NCI-H2107 treated with DMSO at 0.1 percent for 48 hours (cell line): ENCODE results near the gene ZPBP2.
"Not testable (repeated sequence)": the region's sequence is repeated elsewhere in the genome, so short reads cannot be mapped to it uniquely, and the experiment has no call there.

Experiments used
- DNase-seq: peaks from one replicate; lab custom pipeline; 2025; ENCODE audit not compliant: unreplicated experiment; lab: John Stamatoyannopoulos, UW

The ZPBP2 gene

GRCh38 chr17:39867880-39868553 lies at the start of gene ZPBP2:
ZPBP2 (plus strand) TSS chr17:39868202; CDS start chr17:39868355, 153 bp downstream.
- DNase-seq, result no peak

GRCh38 chr17:39818358-39819000 lies 49.5 kb upstream of the ZPBP2 start:
- DNase-seq, result no peak

- no peak for DNase-seq
Observed at GRCh38 chr17:39820541-39820940, 47.5 kb upstream of the ZPBP2 start.

GRCh38 chr17:39820987-39821386 lies 47.0 kb upstream of the ZPBP2 start:
- DNase-seq, result no peak

- DNase-seq, result no peak
Observed at GRCh38 chr17:39822051-39822451, 46.0 kb upstream of the ZPBP2 start.

GRCh38 chr17:39823407-39824054 lies 44.5 kb upstream of the ZPBP2 start:
- no peak for DNase-seq

- no peak for DNase-seq
Observed at GRCh38 chr17:39826334-39826733, 41.7 kb upstream of the ZPBP2 start.

GRCh38 chr17:39828443-39828842 lies 39.6 kb upstream of the ZPBP2 start:
- no peak for DNase-seq

GRCh38 chr17:39831588-39831987 lies 36.4 kb upstream of the ZPBP2 start:
- DNase-seq, result no peak

- DNase-seq, result no peak
Observed at GRCh38 chr17:39834017-39834416, 34.0 kb upstream of the ZPBP2 start.

- no peak for DNase-seq
Observed at GRCh38 chr17:39835038-39835786, 32.8 kb upstream of the ZPBP2 start.

- DNase-seq, result no peak
Observed at GRCh38 chr17:39836117-39836516, 31.9 kb upstream of the ZPBP2 start.

GRCh38 chr17:39838057-39838456 lies 29.9 kb upstream of the ZPBP2 start:
- no peak for DNase-seq

- DNase-seq, result no peak
Observed at GRCh38 chr17:39838784-39839183, 29.2 kb upstream of the ZPBP2 start.

GRCh38 chr17:39841134-39841683 lies 26.8 kb upstream of the ZPBP2 start:
- no peak for DNase-seq

GRCh38 chr17:39845052-39845846 lies 22.8 kb upstream of the ZPBP2 start:
- peak; percentile 35 for DNase-seq

- DNase-seq, result no peak
Observed at GRCh38 chr17:39846205-39846604, 21.8 kb upstream of the ZPBP2 start.

- no peak for DNase-seq
Observed at GRCh38 chr17:39848600-39848999, 19.4 kb upstream of the ZPBP2 start.

GRCh38 chr17:39850186-39850585 lies 17.8 kb upstream of the ZPBP2 start:
- not testable (repeated sequence) for DNase-seq

- no peak for DNase-seq
Observed at GRCh38 chr17:39852239-39852638, 15.8 kb upstream of the ZPBP2 start.
